Measurements from ENCODE around the gene TMEM208.
A peak's percentile ranks its signal among the peaks of the same experiment; 100 is the strongest.

TMEM208 gene

DNA sequence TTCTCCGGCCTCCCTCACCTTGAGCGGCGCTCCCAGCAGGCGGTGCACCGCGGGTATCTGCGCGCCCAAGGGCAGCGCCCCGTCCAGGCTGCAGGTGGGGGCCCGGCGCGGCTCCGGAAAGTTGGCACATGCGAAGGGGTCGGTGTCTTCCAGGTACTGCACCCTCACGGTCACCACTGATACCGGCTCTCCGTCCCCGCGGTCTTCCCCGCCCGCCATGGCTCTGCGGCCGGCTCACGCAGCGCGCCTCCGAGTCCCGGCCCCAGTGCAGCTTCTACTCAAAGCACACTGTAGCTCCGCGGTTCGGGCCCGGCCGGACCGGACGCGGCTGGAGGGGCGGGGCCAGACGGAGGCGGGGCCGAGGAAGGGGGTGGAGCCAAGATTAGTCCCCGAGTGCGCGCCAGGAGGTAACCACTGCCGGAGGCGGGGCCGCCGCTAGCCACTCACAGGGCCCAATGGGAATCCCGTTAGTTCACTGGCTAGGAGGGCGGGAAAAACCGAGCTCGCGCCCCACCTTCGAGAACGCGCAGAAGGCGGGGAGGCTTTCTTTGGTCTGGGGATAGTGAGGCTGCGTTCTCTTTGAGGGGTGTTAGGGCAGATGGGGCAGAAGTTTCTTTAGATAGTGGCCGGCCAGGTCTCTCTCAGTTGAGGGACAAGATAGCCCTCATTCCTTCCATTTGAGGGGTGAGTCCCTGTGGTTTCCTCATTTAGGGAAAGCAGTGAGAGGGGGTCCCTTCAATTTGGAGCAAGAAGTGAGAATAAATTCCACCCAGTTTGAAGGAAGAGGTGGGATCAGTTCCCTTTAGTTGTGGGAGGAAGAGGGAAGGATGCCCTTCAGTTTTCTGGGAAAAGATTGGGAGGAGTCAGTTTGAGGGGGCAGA, 20.5 kb downstream of the TMEM208 start, which contains the start of gene FHOD1:
TSS of gene FHOD1 (minus strand) at position 290 of the 881 bp plus-strand sequence. CDS start at position 219, 71 bp downstream.
- no peak for TF ChIP-seq JUND (IDR thresholded peaks at IDR 0.05; ENCODE audit: low read depth)
- peak; percentile 90 to 97 for DNase-seq (ENCODE audit: low read depth in 1 of 2, low spot score in 1 of 2)
- in situ Hi-C loops (cut with HindIII; ENCODE audit: low pct_unique_long_range_greater_than_20kb, low sequenced_read_pairs): no loop called here

- in situ Hi-C loops (cut with HindIII; ENCODE audit: low pct_unique_long_range_greater_than_20kb, low sequenced_read_pairs): no loop called here
- DNase-seq (ENCODE audit: low read depth in 1 of 2, low spot score in 1 of 2): peak in 1 of 2 experiments; percentile 33
- TF ChIP-seq JUND (IDR thresholded peaks at IDR 0.05; ENCODE audit: low read depth): no peak
Measured at GRCh38 chr16:67248073-67248400, 21.1 kb downstream of the TMEM208 start.

DNA sequence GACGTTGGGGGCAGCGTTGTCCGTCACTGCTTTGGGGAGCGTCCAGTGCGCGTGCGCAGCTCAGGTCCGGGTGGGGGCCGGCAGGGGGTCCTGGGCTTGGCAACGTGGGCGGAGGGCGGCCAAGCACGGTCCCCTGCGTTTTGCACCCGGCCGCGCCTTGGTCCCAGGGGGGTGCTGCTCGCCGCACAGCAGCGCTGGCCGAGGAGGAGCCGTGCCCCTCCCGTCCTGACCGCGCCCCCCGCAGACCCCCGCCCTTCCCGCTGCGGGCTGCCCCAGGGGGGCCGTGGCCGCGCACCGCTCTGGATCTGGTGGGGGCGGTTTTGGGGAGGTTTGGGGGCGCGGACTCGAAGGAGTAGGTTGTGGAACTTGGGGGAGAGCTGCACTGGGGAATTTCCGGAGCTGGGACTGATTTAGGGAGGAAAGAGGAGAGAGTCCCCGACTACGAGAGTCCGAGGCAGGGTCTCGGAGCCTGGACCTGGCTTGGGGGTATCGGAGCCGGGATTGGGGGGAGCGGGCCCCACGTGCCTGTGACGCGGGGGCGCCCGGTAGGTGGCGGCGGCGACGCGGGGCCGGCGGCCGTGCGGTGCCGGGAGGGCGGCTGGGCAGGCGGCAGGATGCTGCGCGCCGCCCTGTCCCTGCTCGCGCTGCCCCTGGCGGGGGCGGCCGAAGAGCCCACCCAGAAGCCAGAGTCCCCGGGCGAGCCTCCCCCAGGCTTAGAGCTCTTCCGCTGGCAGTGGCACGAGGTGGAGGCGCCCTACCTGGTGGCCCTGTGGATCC, 21.7 kb downstream of the TMEM208 start, which contains the start of gene SLC9A5:
TSS of gene SLC9A5 (plus strand) at position 579 of the 777 bp plus-strand sequence. CDS start at position 615, 36 bp downstream.
- TF ChIP-seq JUND (IDR thresholded peaks at IDR 0.05; ENCODE audit: low read depth): no peak
- DNase-seq (ENCODE audit: low read depth in 1 of 2, low spot score in 1 of 2): peak; percentile 29 to 46
- in situ Hi-C loops (cut with HindIII; ENCODE audit: low pct_unique_long_range_greater_than_20kb, low sequenced_read_pairs): no loop called here

DNA sequence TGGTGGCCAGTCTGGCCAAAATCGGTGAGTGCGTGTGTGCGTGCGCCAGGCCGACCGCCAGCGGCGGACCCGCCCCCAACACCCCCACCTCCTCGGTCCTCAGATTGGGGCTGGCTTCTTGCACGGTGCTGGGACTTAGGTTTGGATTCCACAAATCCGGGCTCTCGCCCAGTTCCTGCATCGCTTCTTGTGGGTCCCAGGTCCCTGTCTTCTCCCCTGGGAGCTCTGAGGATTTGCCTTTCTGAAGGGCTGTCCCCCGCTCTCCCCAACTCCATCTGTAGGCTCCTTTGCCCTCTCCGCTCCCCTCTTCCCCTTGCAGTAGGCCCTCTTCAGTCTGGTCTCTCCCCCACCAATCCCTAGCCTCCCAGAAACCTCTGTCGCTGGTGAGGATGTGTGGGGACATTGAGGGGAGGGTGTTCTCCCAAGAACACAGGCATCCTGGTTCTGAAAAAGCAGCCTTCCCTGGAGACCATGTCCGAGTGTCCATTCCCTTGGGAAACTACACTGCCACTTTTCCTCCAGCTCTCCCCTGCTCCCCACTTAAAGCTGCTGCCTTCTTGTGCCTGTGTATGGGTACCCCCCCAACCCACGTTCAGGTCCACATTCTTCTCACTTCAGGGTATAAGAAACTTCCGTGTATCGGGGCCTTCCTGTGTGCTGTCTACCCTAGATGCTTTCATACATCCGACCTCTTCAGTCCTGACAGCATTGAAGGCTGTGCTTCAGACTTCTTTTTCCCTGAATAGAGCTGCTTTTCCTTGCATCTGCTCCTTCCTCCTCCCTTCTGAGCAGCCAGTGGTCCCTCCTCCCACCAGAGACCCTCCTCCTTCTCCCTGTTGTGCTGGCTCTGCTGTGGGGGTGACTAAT, 22.5 kb downstream of the TMEM208 start:
- TF ChIP-seq JUND (IDR thresholded peaks at IDR 0.05; ENCODE audit: low read depth): no peak
- in situ Hi-C loops (cut with HindIII; ENCODE audit: low pct_unique_long_range_greater_than_20kb, low sequenced_read_pairs): no loop called here
- DNase-seq (ENCODE audit: low read depth in 1 of 2, low spot score in 1 of 2): no peak

DNA sequence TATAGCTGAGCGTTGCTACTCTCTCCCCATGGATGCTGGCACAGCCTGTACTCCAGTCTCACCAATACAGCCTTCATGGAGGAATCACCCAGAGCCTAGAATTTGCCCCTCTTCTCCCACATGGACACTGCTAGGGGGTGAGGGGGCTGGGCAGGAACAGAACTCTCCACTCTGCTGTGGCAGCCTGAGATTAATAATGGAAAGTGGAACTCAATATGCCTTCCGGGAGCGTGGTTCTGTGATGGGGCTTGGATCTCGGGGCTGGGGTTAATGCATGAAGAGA, 23.1 kb downstream of the TMEM208 start:
- in situ Hi-C loops (cut with HindIII; ENCODE audit: low pct_unique_long_range_greater_than_20kb, low sequenced_read_pairs): no loop called here
- TF ChIP-seq JUND (IDR thresholded peaks at IDR 0.05; ENCODE audit: low read depth): no peak
- DNase-seq (ENCODE audit: low read depth in 1 of 2, low spot score in 1 of 2): no peak

DNA sequence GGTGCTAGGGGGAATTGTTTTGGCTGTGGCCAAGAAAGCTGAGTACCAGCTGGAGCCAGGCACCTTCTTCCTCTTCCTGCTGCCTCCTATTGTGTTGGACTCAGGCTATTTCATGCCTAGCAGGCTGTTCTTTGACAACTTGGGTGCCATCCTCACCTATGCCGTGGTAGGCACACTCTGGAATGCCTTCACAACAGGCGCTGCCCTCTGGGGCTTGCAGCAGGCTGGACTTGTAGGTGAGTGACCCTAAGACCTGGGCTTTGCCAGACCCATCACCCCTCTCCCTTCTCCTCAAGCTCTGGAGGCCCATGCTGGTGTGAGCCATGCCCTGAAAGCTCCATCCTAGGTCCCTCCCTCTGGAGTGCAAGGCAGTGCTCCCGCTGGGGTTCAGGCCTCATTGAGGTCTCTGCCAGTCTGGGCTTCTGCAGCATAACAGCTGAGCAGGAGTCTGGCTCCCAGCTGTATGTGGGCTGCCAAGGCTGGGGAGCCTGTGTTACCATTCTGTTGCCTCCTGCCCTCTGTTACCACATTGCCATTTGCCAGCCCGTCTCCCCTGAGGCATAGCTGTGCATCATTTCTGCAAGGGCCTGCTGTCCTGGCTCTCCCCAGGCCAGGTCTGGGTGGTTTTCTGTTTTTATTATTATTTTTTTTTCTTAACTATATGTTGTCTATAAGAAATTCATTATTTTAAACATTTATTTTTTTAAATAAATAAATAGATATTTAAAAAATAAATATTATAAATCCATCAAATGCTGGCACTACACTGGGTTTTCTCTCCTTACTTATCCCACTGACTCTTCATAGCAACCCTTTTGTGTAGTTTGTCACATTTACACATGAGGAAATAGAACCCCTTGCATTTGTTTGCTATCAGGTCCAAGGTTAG, 25.9 kb downstream of the TMEM208 start:
- in situ Hi-C loops (cut with HindIII; ENCODE audit: low pct_unique_long_range_greater_than_20kb, low sequenced_read_pairs): no loop called here
- TF ChIP-seq JUND (IDR thresholded peaks at IDR 0.05; ENCODE audit: low read depth): no peak
- no peak for DNase-seq (ENCODE audit: low read depth in 1 of 2, low spot score in 1 of 2)

DNA sequence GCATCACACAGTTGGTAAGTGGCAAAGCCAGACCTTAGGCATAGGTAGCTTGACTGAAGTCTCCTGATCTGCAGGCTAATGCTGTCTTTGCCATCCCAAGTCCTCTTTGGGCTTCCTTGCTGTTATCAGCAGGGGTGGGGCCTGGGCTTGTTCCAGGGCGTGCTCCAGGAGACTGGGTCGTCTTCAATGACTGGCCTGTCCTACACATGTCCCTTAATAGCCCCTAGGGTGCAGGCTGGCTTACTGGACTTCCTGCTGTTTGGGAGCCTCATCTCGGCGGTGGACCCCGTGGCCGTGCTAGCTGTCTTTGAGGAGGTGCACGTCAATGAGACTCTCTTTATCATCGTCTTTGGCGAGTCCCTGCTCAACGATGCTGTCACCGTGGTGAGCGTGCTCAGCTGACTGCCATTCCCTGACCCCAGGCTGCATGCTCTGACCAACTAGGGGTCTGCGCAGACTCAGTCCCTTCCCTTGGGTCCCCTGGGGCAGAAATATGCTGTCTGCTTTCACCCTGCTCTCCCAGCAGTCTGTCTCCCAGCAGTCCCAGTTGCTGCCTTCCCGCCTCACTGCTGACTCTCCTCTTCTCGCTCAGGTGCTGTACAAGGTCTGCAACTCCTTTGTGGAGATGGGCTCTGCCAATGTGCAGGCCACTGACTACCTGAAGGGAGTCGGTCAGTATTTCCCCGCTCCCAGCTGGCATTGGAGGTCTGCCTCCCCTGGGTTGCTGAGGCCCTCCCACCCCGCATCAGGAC, 28.0 kb downstream of the TMEM208 start:
- in situ Hi-C loops (cut with HindIII; ENCODE audit: low pct_unique_long_range_greater_than_20kb, low sequenced_read_pairs): no loop called here
- DNase-seq (ENCODE audit: low read depth in 1 of 2, low spot score in 1 of 2): no peak
- TF ChIP-seq JUND (IDR thresholded peaks at IDR 0.05; ENCODE audit: low read depth): no peak

DNA sequence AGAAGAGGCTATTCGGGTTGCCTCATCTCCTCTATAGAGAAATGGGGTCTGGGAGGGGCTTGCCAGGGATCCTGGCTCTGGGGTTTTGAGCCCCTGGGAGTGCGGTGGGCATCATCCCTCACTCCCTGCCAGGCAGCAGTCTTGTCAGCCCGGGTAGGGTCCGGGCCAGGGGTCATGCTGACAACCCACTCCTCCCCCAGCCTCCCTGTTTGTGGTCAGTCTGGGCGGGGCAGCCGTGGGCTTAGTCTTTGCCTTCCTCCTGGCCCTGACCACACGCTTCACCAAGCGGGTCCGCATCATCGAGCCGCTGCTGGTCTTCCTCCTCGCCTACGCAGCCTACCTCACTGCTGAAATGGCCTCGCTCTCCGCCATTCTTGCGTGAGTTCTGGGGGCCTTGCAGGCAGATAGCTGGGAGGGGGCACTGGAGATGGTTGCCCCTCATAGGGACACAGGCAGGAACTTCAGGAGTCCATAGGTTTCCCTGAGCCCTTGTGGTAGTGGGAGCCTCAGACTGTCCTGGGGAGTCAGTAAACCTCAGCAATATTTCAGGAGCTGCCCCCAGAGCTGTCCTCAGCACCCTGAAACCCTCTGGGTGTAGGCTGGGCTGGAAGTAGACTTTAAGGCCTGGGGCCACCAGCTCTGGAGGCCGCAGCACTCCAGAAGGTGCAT, 28.8 kb downstream of the TMEM208 start:
- no peak for DNase-seq (ENCODE audit: low read depth in 1 of 2, low spot score in 1 of 2)
- in situ Hi-C loops (cut with HindIII; ENCODE audit: low pct_unique_long_range_greater_than_20kb, low sequenced_read_pairs): no loop called here

DNA sequence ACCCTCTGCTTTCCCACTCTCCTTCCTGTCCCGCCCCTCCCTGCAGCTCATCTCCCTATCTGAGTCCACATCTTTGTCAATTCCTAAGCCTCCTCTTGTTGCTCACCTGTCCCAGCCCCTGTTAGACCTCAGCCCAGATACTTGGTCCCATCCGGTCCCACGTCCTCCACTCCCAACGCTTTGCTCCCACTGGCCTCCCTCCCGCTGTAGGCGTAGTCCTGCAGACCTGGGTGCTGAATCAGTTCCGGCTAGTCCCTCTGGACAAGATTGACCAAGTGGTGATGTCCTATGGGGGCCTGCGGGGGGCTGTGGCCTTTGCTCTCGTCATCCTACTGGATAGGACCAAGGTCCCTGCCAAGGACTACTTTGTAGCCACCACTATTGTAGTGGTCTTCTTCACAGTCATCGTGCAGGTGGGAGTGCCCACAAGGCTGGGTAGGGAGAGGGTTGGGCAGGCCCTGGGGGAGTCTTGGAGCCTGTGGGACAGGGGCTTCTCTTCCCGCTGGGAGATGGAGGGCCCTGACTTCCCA, 29.8 kb downstream of the TMEM208 start:
- no peak for DNase-seq (ENCODE audit: low read depth in 1 of 2, low spot score in 1 of 2)
- no peak for TF ChIP-seq JUND (IDR thresholded peaks at IDR 0.05; ENCODE audit: low read depth)
- in situ Hi-C loops (cut with HindIII; ENCODE audit: low pct_unique_long_range_greater_than_20kb, low sequenced_read_pairs): no loop called here

More for the DNA sequence above, 28.8 kb downstream of the TMEM208 start:
- no peak for TF ChIP-seq JUND (IDR thresholded peaks at IDR 0.05; ENCODE audit: low read depth)

GRCh38 chr16:67257486-67258160, 30.7 kb downstream of the TMEM208 start:
- in situ Hi-C loops (cut with HindIII; ENCODE audit: low pct_unique_long_range_greater_than_20kb, low sequenced_read_pairs): no loop called here
- TF ChIP-seq JUND (IDR thresholded peaks at IDR 0.05; ENCODE audit: low read depth): no peak
- DNase-seq (ENCODE audit: low read depth in 1 of 2, low spot score in 1 of 2): no peak
